ENCODE data around the gene AKR7A3.
"Not testable (repeated sequence)": the region's sequence is repeated elsewhere in the genome, so short reads cannot be mapped to it uniquely, and the experiment has no call there.

Gene AKR7A3

GRCh38 chr1:19288324-19289241, at the start of gene AKR7A3:
TSS of gene AKR7A3 (minus strand) at chr1:19288770. CDS start at chr1:19288709, 61 bp downstream.
- not testable (repeated sequence) for DNase-seq

DNA sequence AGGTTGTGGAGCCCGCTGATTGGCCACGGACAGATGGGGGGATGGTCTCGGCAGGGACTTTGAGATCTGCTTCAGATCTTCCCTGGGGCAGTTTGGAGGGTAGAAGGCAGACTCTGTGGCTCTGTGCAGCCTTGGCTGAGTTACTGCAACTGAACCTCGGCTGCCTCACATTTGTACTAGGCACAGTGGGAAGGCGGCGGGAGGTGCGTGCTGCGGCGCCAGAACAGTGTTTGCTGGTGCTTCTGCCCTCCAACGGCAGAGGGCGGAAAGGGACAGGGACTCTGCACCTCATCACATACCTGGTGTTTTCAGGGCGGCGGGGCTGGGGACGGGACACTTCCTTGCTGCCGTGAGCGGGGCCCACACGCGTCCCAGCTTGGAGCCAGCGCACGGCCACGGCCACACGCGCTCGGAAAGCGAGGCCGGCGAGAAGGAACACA, 49.8 kb upstream of the AKR7A3 start:
- DNase-seq = no peak

GRCh38 chr1:19337289-19337688, 48.7 kb upstream of the AKR7A3 start:
- DNase-seq = no peak

- no peak for DNase-seq
Observed at GRCh38 chr1:19336543-19336942, 48.0 kb upstream of the AKR7A3 start.

GRCh38 chr1:19333587-19334354, 45.2 kb upstream of the AKR7A3 start:
- no peak for DNase-seq

GRCh38 chr1:19332832-19333231, 44.3 kb upstream of the AKR7A3 start:
- no peak for DNase-seq

GRCh38 chr1:19331262-19331878, 42.8 kb upstream of the AKR7A3 start:
- no peak for DNase-seq

GRCh38 chr1:19330449-19331135, 42.0 kb upstream of the AKR7A3 start:
- DNase-seq = no peak

GRCh38 chr1:19329611-19330010, 41.0 kb upstream of the AKR7A3 start:
- no peak for DNase-seq

- no peak for DNase-seq
Observed at GRCh38 chr1:19329188-19329587, 40.6 kb upstream of the AKR7A3 start.

DNA sequence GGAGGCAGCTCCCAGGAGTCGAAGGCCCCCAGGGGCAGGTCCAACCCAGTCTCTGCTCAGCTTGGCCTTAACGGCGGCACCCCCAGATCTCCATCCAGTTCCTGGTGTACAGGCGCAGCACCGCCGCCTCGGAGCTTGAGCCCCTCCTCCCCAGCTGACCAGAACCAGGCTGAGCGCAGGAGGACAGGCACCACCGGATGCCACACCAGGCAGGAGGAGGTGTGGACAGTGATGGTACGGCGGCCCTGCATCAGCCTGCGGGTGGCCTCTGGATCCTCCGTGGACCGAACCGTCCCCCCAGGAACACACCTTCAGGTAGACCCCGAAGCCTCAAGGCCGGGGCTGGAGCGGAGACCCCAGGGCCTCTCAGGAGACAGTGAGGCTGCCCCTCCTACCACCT, 39.9 kb upstream of the AKR7A3 start:
- DNase-seq = no peak

DNA sequence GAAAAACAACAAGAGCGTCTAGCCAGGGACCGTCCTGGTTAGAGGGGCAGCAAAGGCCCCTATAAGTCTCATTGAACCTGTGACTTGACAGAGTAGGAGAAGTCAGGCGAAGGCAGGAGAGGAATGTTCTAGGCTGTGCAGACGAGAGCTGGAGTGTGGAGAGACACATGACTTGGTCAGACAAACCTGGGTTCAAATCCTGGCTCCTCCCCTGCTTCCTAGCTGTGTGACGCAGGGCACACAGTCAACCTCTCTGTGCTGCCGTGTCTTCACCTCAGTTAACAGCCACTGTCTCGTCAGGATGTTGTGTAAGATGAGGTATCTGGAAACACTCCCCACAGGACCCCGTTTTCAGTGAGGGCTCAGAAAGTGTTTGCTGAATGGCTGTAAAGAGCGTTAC, 39.2 kb upstream of the AKR7A3 start:
- no peak for DNase-seq

DNA sequence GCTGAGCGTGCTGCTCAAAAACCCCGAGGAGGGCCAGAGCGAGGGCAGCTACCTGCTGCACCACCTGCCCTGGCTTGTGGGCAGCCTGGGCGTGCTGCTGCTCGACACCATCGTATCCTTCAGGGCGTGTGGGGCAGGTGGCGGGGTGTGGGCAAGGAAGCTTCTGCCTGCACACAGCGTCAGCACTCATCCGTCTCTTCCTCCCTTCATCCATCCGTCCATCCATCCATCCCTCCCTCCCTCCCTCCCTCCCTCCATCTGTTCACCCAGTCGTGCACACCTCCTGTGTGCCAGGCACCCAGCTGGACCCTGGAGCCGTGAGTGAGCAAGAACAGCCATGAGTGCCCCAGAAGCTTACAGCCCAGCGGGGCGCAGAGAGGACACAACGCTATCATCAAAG, 38.7 kb upstream of the AKR7A3 start:
- no peak for DNase-seq

GRCh38 chr1:19326748-19327065, 38.1 kb upstream of the AKR7A3 start:
- no peak for DNase-seq

- DNase-seq = no peak
Observed at GRCh38 chr1:19325958-19326747, 37.6 kb upstream of the AKR7A3 start.

- DNase-seq = no peak
Observed at GRCh38 chr1:19325368-19325957, 36.9 kb upstream of the AKR7A3 start.

- DNase-seq = no peak
Observed at GRCh38 chr1:19324665-19324990, 36.1 kb upstream of the AKR7A3 start.

DNA sequence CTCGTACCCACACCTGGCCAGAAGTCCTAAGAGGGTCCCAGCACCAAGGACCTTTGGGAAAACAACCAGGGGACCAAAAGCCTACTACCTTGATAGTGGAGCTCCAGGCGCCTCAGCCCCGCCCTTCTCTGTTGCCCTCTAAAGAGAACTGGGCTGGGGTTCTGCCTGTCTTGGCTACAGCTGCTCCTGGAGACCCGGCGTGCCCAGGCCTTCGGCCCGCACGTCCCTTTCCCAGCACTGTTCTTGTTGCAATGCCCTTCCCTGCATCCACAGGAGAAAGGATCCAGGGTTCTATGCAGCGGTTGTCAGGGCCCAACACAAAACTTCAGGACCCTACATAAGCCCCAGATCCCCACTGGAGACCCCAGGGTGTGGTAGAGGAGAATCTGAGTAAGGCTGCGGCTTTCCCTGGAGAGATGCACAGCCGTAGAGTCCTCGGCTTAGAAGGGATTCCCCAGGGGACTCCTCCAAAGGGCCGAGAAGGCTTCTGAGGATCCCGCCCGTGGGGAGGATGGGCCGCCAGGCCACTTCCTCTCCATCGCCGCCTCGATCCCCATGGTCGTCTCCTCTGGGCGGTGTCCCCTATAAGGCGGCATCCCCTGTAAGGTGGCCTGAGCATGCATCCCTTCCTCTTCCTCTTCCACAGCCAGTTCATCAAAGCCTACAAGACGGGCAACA, 35.6 kb upstream of the AKR7A3 start:
- no peak for DNase-seq

GRCh38 chr1:19322481-19322880, 33.9 kb upstream of the AKR7A3 start:
- no peak for DNase-seq

DNA sequence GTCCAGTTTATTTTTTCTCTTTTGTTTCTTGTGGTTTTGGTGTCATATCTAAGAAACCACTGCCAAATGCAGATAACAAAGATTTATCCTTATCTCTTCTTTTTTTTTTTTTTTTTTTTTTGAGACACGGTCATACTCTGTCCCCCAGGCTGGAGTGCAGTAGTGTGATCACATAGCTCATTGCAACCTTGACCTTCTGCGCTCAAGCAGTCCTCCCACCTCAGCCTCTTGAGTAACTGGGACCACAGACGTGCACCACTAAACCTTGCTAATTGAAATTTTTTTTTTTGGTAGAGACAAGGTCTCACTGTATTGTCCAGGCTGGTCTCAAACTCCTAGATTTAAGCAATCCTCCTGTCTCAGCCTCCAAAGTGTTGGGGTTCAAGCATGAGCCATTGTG, 32.5 kb upstream of the AKR7A3 start:
- no peak for DNase-seq

GRCh38 chr1:19319196-19319595, 30.6 kb upstream of the AKR7A3 start:
- no peak for DNase-seq

All from NCI-H2029 treated with DMSO at 0.1 percent for 48 hours (cell line).